H1 (cell line): ENCODE data around the gene IL6R.

ENCODE experiments used
- CEBPB ChIP-seq: IDR thresholded peaks from 2 replicates; pipeline ENCODE4 v1.6.1; 2012; ENCODE audit warnings: low read depth, low read length
- CTCF ChIP-seq, 3 experiments: IDR thresholded peaks; 1 replicate in 2 of 3; 2 replicates in 1 of 3; pipeline versions ENCODE4 v1.5.1 to v1.6.1; 2011; ENCODE audit warnings: low read length in 3 of 3, mild to moderate bottlenecking in 3 of 3, inconsistent platforms in 2 of 3, low read depth in 1 of 3, moderate library complexity in 1 of 3; ENCODE audit not compliant: insufficient read depth in 1 of 3; ENCODE audit errors: control extremely low read depth in 1 of 3
- EGR1 ChIP-seq: IDR thresholded peaks from 2 replicates; pipeline ENCODE4 v1.6.1; 2011; ENCODE audit warnings: low read depth, low read length, borderline replicate concordance
- EP300 ChIP-seq, 2 experiments: IDR thresholded peaks; 1 replicate in 1 of 2; 2 replicates in 1 of 2; pipeline ENCODE4 v1.6.1; 2011 to 2012; ENCODE audit warnings: low read depth in 2 of 2, low read length in 2 of 2, mild to moderate bottlenecking in 2 of 2, borderline replicate concordance in 1 of 2, inconsistent platforms in 1 of 2, moderate library complexity in 1 of 2
- JUN ChIP-seq: IDR thresholded peaks from 2 replicates; pipeline ENCODE4 v1.6.1; 2011; ENCODE audit warnings: low read depth, mild to moderate bottlenecking, improper control_type of control experiment, low read length
- KDM4A ChIP-seq: IDR thresholded peaks from one replicate; pipeline ENCODE4 v1.7.1; 2012; ENCODE audit warnings: low read depth, mild to moderate bottlenecking, moderate library complexity, low read length, inconsistent platforms; ENCODE audit not compliant: severe bottlenecking
- MAX ChIP-seq: IDR thresholded peaks from 2 replicates; pipeline ENCODE4 v1.6.1; 2012; ENCODE audit warnings: inconsistent platforms
- POLR2AphosphoS5 ChIP-seq: IDR thresholded peaks from 2 replicates; pipeline ENCODE4 v1.6.1; 2011; ENCODE audit warnings: low read depth, low read length
- SP1 ChIP-seq: IDR thresholded peaks from 2 replicates; pipeline ENCODE4 v1.6.1; 2011; ENCODE audit warnings: low read depth, low read length

GRCh38 chr1:154468535-154469250 lies 63.5 kb downstream of the IL6R start:
- no peak for TF ChIP-seq KDM4A
- no peak for TF ChIP-seq CTCF (IDR thresholded peaks at IDR 0.05; ENCODE audit: control extremely low read depth in 1 of 3, insufficient read depth in 1 of 3, low read depth in 1 of 3, low read length in 3 of 3)
- TF ChIP-seq CEBPB, result no peak
- no peak for TF ChIP-seq MAX
- TF ChIP-seq POLR2AphosphoS5, result no peak
- no peak for TF ChIP-seq EGR1
- TF ChIP-seq SP1, result no peak
- no peak for TF ChIP-seq JUN
- TF ChIP-seq EP300 (IDR thresholded peaks at IDR 0.05; ENCODE audit: borderline replicate concordance in 1 of 2, low read depth in 2 of 2, low read length in 2 of 2), result no peak
